Measurements from ENCODE around the gene IKBKG.
A peak's percentile ranks its signal among the peaks of the same experiment; 100 is the strongest.
"Not testable (repeated sequence)": the region's sequence is repeated elsewhere in the genome, so short reads cannot be mapped to it uniquely, and the experiment has no call there.

IKBKG gene

DNA sequence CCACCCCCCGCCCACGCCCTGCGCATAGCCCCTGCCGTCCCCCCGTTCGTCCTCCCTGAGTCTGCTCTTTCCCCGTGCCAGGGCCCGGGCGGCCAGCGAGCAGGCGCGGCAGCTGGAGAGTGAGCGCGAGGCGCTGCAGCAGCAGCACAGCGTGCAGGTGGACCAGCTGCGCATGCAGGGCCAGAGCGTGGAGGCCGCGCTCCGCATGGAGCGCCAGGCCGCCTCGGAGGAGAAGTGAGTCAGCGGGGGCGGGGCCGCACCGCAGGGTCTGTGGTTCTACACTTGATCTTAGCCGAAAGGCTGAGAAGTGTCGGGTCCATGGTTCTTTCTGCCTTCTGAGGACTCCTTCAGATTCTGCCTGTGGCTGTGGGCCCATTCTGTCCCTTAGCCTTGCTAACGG, 12.9 kb downstream of the IKBKG start:
- not testable (repeated sequence) for DNase-seq

DNA sequence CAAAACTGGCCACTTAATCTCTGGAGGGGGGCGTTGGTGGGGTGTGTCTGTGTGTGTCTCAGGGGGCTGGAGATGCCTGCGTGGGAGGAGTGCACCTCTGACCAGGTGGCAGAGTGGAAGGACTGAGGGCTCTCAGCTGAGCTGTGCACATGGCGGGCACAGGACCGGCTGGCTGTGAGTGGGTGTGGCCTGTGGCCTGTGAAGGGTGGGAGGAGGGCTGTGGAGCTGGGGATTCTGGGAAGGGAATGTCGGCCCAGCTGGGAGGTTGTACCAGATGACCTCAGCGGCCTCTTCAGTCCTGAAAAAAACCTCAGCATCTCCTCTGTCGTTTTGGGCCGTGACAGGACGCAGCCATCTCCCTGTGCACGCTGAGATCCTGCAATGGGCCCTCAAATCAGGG, 14.9 kb downstream of the IKBKG start:
- not testable (repeated sequence) for DNase-seq

DNA sequence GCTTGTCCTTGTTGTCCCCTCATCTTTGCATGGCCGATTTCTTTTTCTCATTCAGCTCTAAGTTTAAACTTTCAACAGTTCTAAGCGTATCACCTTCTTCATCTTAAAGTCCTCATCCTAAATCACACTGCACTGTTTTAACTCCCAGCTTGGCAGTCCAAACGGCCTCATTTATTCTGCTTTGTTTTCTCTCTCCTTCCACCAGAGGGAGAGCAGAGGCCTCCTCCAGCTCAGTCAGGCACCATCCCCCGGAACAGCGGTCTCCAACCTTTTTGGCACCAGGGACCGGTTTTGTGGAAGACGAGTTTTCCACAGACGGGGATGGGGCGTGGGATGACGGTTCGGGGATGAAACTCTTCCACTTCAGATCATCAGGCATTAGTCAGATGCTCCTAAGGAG, 22.9 kb downstream of the IKBKG start:
- not testable (repeated sequence) for DNase-seq

DNA sequence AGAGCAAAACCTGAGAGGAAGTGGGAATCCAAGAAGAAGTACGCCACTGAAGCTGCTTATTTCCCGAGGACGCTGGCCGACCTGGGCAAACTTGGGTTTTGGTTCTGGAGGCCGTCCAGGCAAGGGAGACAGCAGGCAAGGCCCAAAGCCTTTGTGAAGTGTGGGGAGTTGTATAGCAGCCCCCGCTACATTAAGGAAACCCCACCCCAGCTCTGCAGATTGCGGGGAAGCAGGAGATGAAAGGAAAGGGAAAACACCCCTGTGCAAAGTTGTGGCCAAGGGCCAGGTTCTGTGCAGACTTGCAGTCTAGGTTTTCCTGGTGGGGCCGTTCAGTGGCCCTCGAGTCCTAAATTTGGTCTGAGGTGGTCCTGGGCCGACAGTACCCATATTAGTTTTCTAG, 25.6 kb downstream of the IKBKG start:
- DNase-seq = not testable (repeated sequence)

DNA sequence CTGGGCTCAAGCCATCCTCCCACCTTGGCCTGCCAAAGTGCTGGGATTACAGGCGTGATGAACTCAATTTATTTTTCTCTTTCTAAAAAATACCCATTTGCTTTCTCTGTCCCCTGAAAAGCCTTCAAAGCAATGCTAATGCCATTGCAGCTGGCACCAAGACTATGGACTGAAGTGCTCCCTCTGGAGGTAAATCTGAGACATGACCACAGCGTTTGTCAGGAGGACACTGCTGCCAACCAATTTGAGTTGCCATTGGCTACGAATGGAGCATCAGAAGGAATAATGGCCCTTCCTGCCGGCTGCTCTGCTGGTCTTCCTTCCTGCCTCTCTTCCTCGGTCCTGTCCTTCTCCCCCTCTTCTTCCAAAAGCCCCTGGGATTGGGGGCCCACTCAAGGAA, 27.7 kb downstream of the IKBKG start:
- not testable (repeated sequence) for DNase-seq

DNA sequence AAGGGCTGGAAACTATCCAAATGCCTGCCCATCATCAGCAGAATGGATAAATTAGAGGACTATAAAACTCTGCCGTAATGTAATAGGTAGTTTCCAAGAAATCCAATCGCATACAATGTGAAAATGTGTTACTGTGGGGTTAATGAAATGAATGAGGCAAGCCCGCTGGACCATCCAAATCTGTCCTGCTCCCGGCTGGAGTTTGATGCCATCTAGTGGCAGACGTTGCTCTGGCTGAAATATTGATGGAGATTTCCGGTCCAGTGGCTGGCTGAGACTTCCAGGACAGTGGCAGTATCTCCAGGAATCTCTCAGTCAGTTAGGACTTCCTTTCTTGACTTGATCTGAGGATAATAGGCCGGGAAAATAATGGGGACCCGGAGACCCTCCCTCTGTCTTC, 35.6 kb downstream of the IKBKG start:
- DNase-seq = not testable (repeated sequence)

DNA sequence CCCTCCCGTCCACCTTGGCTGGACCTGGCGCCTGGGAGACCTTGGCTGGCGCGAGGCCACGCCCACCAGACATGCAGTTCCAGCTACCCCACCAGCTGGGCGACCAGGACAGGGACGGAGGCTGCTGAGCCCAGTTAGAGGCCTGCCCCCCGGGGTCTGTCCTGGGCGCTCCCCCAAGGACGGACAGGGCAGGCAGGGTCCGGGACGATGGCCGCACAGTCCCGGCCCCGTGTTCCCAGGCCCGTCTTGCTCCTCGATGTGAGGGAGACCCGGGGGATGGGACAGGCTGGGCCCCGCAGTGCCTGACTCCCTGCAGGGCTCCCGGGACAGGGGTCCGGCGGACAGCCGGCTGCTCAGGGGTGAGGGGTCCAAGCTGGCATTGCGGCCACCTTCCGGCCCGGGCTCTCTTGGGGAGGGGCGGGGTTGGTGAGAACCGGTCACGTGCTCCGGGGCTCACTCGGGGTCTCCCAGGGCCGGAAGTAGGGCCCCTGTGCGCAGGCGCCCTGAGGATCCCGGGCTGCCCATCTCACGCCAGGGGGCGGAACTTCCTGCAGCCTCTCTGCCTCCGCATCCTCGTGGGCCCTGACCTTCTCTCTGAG, 37.3 kb downstream of the IKBKG start, which contains the start of gene CTAG1A:
Gene CTAG1A, plus strand, starts transcription at position 549 of the 599 bp plus-strand sequence. CDS start 74 bp downstream, outside the sequence.
- not testable (repeated sequence) for DNase-seq

DNA sequence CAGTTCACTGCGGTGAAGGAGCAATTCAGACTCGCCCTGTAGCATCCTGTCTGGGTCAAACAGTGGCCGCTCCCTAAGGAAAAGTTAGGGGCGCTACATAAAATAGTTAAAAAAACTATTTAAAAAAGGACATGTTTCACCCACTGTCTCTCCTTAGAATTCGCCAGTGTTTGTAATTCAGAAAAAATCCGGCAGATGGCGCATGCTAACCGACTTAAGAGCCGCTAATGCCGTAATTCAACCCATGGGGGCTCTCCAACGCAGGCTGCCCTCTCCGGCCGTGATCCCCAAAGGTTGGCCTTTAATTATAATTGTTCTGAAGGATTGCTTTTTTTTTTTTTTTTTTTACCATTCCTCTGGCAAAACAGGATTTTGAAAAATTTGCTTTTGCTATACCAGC, 43.0 kb downstream of the IKBKG start:
- not testable (repeated sequence) for DNase-seq

DNA sequence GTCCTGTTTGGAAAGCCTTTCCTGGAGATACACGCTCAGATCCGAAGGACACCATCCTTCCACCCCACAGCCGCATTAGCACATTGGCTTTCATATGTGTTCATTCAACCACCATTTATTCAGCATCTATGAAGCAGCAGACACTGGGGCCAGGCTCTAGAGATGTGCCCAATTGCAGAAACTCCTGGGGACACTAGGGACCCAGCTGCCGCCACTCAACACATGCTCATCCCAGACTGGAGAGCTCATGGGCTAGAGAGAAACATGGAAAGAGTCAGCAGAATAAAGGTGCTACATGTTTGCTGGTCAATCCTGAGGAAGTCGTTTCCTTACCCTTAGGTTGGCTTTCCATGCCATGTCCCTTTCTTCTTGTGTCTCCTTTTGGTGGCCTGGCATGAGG, 45.1 kb downstream of the IKBKG start:
- DNase-seq = no peak

DNA sequence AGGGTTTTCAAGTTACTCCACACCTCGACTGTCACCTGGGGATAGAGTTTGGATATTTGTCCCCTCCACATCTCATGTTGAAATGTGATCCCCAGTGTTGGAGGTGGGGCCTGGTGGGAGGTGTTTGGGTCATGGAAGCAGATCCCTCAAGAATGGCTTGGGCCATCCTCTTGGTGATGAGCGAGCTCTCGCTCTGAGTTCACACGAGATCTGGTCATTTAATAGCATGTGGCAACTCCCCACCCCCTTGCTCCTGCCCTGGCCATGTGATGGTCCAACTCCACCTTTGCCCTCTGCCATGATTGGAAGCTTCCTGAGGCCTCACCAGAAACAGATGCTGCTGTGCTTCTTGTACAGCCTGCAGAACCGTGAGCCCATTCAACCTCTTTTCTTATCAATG, 45.8 kb downstream of the IKBKG start:
- no peak for DNase-seq

DNA sequence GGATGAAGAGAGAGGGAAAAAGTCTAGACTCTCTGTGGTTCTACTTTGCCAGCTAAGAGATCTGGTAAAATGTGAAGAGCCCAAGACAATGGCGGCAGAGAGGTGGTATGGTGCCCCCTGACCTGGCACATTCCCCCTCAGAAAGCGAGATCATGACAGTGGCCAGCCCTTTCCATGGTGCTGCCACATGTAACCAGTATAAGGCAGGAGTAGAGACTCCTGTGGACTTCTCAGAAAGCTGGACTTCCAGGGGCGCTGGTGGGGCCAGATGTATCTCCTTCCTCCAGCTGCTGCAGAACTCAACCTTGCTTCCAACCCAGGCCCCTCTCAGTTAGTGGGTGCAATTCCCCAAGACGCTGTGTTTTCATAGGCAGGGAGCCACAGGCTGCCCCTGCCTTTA, 47.1 kb downstream of the IKBKG start:
- DNase-seq = no peak

DNA sequence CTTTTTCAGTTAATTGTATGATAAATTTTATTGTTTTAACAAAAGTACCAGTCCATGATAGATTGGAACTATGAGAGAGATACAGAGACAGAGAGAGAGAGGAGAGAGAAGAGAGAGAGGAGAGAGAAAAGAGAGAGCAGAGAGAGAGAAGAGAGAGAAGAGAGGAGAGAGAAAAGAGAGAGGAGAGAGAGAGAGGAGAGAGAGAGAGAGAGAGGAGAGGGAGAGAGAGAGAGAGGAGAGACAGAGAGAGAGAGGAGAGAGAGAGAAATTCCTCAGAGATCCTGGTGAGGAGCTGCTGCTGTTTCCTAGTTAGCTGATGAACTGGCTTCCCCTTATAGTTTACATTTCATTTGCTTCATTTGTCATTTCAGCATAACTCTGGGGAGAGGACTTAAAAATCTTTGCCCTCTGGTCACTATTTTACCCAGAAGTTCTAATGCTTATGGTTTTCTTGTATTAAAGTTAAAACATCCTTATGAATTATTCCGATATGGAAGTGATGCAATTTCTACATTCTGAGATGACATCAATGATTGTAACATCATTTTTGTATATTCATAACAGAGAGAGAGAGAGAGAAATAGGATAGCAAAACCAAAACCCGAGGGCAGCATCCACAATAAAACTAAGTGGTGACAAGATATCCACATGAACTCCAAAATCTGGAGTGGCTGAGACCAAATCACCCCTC, 48.3 kb downstream of the IKBKG start:
- no peak for DNase-seq

DNA sequence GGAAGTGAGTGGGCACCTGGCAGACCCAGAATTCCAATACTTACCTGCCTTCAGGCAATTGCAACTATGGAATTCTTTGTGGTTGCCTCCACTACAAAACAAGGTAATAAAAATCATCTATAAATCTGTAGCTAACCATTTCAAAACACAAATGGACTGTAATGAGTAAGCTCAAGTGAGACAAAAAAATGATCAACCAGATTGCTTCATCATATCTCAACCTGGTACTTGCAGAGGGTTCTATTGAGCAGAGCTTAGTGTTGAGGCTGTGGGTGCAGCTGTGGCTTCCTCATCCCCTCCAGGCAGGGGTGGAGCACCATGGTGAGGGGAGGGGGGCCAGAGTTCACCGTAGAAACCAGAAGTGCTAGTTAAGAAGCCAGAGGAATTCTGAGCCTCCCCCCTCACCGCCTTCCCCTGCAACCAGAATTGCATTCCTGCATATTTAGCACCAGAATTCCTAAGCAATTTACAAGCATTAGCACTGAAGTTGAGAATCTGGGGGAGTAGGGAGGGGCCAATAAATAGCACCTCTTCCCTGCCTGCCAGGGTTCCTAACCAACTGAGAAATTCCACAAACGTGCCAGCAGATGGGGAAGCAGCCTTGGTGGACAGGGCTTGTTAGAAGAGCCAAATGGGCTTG, 49.0 kb downstream of the IKBKG start:
- DNase-seq = no peak

DNA sequence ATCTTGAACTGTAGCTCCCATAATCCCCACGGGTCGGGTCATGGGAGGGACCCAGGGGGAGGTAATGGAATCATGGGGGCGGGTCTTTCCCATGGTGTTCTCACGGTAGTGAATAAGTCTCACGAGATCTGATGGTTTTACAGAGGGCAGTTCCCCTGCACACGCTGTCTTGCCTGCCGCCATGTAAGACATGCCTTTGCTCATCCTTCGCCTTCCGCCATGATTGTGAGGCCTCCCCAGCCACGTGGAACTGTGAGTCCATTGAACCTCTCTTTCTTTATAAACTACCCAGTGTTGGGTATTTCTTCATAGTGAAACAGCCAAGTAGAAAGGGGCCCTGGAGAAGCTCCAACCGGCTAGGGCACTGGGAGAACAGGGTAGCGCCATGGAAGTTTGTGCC, 49.8 kb downstream of the IKBKG start:
- no peak for DNase-seq

DNA sequence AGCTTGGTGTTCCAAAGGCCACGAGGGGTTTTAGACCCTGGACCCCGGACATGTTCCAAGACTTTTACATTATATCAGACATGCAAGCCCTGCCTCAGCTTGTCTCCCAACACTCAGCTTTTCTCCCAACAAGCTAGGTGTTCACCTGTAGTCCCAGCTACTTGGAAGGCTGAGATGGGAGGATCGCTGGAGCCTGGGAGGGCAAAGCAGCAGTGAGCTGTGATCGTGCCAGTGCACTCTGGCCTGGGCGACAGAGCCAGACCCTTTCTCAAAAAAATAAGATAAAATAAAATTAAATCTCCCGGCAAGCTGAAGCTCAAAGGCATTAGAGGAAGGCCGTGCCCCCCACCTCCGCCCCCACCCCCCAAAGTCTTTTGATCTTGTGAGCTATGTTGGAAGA, 51.2 kb downstream of the IKBKG start:
- DNase-seq = no peak

DNA sequence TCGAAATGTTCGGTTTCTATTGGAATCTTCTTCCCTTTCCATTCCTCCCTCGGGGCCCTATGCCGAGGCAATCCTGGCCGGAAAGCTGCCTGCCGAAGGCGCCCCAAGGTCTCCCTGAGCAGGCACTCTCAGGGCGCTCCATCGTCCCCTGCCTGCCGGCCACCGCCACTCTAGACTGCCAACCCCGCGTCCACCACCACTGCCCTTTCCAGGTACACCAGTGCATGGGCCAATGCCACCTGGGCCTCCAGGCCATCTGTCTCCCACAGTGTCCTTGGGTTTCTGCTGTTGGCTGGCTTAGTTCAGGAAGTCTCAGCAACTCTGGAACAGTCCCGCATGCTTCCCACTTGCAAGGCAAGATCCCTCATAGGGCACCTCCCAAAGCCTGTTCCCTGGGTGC, 52.1 kb downstream of the IKBKG start:
- DNase-seq = no peak

DNA sequence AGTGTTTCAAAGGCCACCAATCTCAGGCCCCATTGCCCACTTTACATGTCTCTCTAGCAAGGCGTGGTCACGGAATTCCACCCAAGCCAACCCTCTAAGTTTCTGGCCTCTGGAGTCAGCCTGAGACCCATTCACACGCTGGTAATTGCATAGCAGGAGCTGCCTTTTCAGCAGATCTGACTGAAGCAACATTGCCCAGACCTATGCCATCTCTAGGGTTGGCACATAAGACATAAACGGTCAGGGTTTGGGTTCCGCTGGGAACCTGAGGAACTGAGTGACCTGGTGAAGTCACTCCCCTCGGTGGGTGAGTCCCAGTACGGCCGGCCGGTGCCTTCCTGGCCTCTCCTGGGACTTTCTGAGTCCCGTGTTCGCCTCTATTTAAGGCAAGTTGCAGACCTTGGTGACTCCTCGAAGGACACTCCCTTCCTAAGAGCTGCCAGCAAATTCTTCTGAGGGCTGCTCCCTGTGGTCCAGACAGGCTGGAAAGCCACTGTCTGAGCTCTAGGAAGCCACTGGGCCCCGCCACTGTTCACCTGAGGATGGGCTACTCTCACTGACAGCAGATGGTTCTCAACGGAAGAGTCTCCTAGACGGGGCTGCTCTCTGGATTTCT, 53.4 kb downstream of the IKBKG start:
- no peak for DNase-seq

DNA sequence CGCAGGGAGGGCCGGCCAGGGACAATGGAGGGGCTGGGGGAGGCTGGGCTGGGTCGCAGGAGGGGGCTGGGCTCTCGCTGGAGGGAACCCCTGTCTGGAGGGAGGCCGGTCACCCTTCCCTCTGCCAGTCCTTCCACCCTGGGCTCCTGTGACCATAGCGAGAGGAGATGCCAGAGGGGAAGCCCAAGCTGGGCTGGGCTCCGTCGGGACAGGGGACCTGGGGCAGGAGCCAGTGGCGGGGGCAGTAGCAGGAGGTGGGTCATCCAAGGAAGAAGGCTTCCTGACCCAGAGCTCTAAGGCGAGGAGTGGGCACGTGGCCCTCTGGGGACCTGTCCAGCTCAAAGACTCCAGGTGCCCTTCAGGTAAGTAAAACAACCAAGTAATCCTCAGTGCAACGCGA, 54.8 kb downstream of the IKBKG start:
- DNase-seq = no peak

DNA sequence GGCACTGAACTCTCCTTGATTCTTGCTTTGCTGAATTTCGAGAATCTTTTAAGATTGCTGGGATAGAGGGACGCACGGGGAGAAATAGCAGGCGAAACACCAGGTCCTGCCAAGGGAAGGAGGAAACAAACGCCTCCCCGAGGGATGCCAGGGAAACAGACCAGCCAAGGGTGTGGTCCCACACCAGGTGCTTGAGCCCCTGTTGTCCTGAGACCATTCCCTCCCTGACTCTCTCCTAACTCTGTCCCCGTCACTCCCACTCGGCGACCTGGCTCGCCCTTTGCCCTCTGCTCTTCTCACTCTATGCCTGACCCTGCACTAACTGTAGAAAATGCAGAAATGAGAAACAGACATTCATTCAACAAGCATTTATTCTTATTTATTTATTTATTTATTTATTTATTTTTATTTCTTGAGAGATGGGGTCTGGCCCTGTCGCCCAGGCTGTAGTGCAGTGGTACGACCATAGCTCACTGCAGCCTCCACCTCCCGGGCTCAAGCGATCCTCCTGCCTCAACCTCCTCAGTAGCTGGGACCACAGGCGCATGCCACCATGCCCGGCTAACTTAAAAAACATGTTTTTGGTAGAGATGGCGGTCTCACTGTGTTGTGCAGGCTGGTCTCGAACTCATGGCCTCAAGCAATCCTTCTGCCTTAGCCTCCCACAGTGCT, 55.5 kb downstream of the IKBKG start:
- no peak for DNase-seq

DNA sequence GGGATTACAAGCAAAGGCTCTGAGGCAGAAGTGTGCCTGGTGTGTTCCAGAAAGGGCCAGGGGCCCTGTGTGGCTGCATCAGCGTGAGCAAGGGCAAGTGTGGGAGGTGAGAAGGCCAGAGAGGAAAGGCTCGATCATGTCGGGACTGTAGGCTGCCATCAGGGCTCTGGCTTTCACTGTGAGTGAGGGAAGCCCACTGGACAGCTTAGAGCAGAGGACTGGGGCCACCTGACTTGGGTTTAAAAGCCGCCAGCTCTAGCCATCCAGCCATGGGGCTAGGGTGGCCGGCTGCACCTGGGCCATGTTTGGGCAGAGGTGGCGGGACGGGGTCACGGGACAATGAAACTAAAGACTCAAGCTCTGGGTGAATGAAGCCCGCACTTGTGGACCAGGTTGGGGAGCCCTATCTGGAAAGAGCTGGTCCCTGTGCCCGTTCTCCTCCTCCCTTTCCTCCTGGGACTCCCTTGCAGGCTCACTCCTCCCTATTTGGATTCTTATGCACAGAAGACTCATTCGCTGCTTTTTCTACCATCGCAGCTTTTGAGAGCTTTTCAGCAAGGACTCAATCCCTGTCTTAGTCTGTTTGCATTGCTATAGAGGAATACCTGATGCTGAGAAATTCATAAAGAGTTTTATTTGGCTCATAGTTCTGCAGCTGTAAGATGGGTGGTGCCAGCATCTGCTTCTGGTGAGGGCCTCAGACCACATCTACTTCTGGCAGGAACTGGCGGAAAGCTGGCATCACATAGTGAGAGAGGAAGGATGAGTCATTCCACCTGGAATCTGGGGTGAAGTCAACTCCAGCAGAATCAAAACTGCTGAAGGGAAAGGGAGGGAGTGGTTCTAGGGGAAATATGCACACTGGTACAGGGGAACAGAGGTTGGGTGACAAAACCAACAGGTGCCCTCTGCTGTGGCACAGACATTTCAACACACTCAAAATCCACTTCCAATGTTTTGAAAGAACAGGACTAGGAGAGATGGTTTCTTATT, 56.3 kb downstream of the IKBKG start:
- no peak for DNase-seq

DNA sequence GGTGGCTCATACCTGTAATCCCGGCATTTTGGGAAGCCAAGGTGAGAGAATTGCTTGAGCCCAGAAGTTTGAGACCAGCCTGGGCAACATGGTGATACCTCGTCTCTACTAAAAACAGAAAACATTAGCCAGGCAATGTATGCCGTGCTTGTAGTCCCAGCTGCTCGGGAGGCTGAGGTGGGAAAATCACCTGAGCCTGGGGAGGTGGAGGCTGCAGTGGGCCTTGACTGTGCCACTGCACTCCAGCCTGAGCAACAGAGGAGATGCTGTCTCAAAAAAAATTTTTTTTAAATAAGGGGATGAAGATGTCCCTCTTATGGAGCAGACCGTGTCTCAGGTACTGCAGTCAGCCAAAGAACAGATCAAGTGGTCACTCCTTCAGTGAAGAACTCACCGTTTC, 58.1 kb downstream of the IKBKG start:
- no peak for DNase-seq

DNA sequence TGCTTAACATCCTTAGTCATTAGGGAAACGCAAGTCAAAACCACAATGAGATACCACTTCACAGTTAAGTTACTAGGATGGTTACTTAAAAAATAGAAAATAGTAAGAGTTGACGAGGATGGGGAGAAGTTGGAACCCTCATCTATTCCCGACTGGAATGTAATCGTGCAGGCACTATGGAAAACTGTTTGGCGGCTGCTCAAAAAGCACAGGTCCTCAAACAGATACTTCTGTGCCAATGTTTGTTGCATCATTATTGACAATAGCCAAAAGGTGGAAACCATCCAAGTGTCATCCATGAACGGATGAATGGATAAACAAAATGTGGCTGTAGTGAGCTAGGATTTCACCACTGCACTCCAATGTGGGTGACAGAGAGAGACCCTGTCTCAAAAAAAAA, 60.0 kb downstream of the IKBKG start:
- peak; percentile 2 for DNase-seq
